ENCODE data around the gene CAMKMT.

The CAMKMT gene

GRCh38 chr2:44579115-44579836, 217.5 kb downstream of the CAMKMT start:
- Histone ChIP-seq H2AFZ (ENCODE audit: low read length) (no peak overlapping the region), H3K36me3 (replicated peaks in 1 of 2; ENCODE audit: control insufficient read depth in 2 of 2, insufficient read depth in 2 of 2, low read length in 2 of 2) (no peaks in the 10 kb centered on the region), H3K14ac (ENCODE audit: low read length) (no peak overlapping the region), H3K4ac (ENCODE audit: low read length) (no peak overlapping the region), H2BK12ac (ENCODE audit: low read length) (no peak overlapping the region), H3K9ac (ENCODE audit: low read depth, low read length, poor library complexity) (no peak overlapping the region), H4K8ac (ENCODE audit: low read depth, low read length) (no peak overlapping the region), H3K27ac (replicated peaks; ENCODE audit: low read length) (no peak overlapping the region), H4K91ac (ENCODE audit: low read depth, low read length, poor library complexity) (no peak overlapping the region), H3K79me1 (ENCODE audit: low read depth, low read length) (no peaks in the 10 kb centered on the region), H2BK120ac (ENCODE audit: low read depth, low read length) (no peak overlapping the region), H2BK5ac (ENCODE audit: low read length) (no peak overlapping the region), H3K27me3 (ENCODE audit: control insufficient read depth in 3 of 3, insufficient read depth in 3 of 3, low read depth in 1 of 3, low read length in 3 of 3) (no peaks in the 10 kb centered on the region), H3K4me3 (ENCODE audit: low read length in 2 of 2) (no peak overlapping the region), H3K4me1 (ENCODE audit: control insufficient read depth in 2 of 2, insufficient read depth in 1 of 2, low read depth in 1 of 2, low read length in 2 of 2) (peaks cover 0 to 3% of the 10 kb centered on the region in 2 donors), H3K4me2 (ENCODE audit: insufficient read depth, low read length, poor library complexity, severe bottlenecking) (no peak overlapping the region), H2BK15ac (ENCODE audit: low read length) (no peak overlapping the region), H2AK5ac (ENCODE audit: low read depth, low read length) (no peak overlapping the region), H3K23ac (ENCODE audit: low read depth, low read length, poor library complexity) (no peak overlapping the region), H3K9me3 (replicated peaks in 1 of 2; ENCODE audit: control insufficient read depth in 2 of 2, insufficient read depth in 1 of 2, low read depth in 1 of 2, low read length in 2 of 2) (no peaks in the 10 kb centered on the region), H3K18ac (ENCODE audit: low read length) (no peak overlapping the region)
- no peak for DNase-seq (ENCODE audit: low spot score)
- WGBS, 2 donors (ENCODE audit: extremely low coverage in 2 of 2, insufficient read length in 2 of 2, insufficient replicate concordance in 1 of 2), result no CpG with 5 or more reads among the region's 6 CpGs

GRCh38 chr2:44579837-44580230, 218.1 kb downstream of the CAMKMT start:
- H3K9ac ChIP-seq (ENCODE audit: low read depth, low read length, poor library complexity), result no peak overlapping the region
- H3K27me3 ChIP-seq (ENCODE audit: control insufficient read depth in 3 of 3, insufficient read depth in 3 of 3, low read depth in 1 of 3, low read length in 3 of 3), result no peaks in the 10 kb centered on the region
- no peak overlapping the region for H2AK5ac ChIP-seq (ENCODE audit: low read depth, low read length)
- H2BK120ac ChIP-seq (ENCODE audit: low read depth, low read length), result no peak overlapping the region
- H2BK15ac ChIP-seq (ENCODE audit: low read length), result no peak overlapping the region
- H3K27ac ChIP-seq (replicated peaks; ENCODE audit: low read length), result no peak overlapping the region
- H3K18ac ChIP-seq (ENCODE audit: low read length), result no peak overlapping the region
- H3K4me1 ChIP-seq (ENCODE audit: control insufficient read depth in 2 of 2, insufficient read depth in 1 of 2, low read depth in 1 of 2, low read length in 2 of 2), result peaks cover 0 to 3% of the 10 kb centered on the region in 2 donors
- H3K9me3 ChIP-seq (replicated peaks in 1 of 2; ENCODE audit: control insufficient read depth in 2 of 2, insufficient read depth in 1 of 2, low read depth in 1 of 2, low read length in 2 of 2), result no peaks in the 10 kb centered on the region
- H2BK12ac ChIP-seq (ENCODE audit: low read length), result no peak overlapping the region
- H3K23ac ChIP-seq (ENCODE audit: low read depth, low read length, poor library complexity), result no peak overlapping the region
- WGBS, 2 donors (ENCODE audit: extremely low coverage in 2 of 2, insufficient read length in 2 of 2, insufficient replicate concordance in 1 of 2), result no CpG with 5 or more reads among the region's 2 CpGs
- H3K4me2 ChIP-seq (ENCODE audit: insufficient read depth, low read length, poor library complexity, severe bottlenecking), result no peak overlapping the region
- no peaks in the 10 kb centered on the region for H3K36me3 ChIP-seq (replicated peaks in 1 of 2; ENCODE audit: control insufficient read depth in 2 of 2, insufficient read depth in 2 of 2, low read length in 2 of 2)
- no peaks in the 10 kb centered on the region for H3K79me1 ChIP-seq (ENCODE audit: low read depth, low read length)
- H4K91ac ChIP-seq (ENCODE audit: low read depth, low read length, poor library complexity), result no peak overlapping the region
- no peak overlapping the region for H3K14ac ChIP-seq (ENCODE audit: low read length)
- H2AFZ ChIP-seq (ENCODE audit: low read length), result no peak overlapping the region
- no peak overlapping the region for H3K4ac ChIP-seq (ENCODE audit: low read length)
- H4K8ac ChIP-seq (ENCODE audit: low read depth, low read length), result no peak overlapping the region
- H2BK5ac ChIP-seq (ENCODE audit: low read length), result no peak overlapping the region
- H3K4me3 ChIP-seq (ENCODE audit: low read length in 2 of 2), result no peak overlapping the region
- no peak for DNase-seq (ENCODE audit: low spot score)

- H2BK15ac ChIP-seq (ENCODE audit: low read length), result no peak overlapping the region
- H3K4me3 ChIP-seq (ENCODE audit: low read length in 2 of 2), result no peak overlapping the region
- no peak overlapping the region for H3K23ac ChIP-seq (ENCODE audit: low read depth, low read length, poor library complexity)
- WGBS, 2 donors (ENCODE audit: extremely low coverage in 2 of 2, insufficient read length in 2 of 2, insufficient replicate concordance in 1 of 2), result no CpG with 5 or more reads among the region's 3 CpGs
- no peaks in the 10 kb centered on the region for H3K79me1 ChIP-seq (ENCODE audit: low read depth, low read length)
- no peak overlapping the region for H2BK12ac ChIP-seq (ENCODE audit: low read length)
- H3K27me3 ChIP-seq (ENCODE audit: control insufficient read depth in 3 of 3, insufficient read depth in 3 of 3, low read depth in 1 of 3, low read length in 3 of 3), result no peaks in the 10 kb centered on the region
- no peak overlapping the region for H3K14ac ChIP-seq (ENCODE audit: low read length)
- H3K4me1 ChIP-seq (ENCODE audit: control insufficient read depth in 2 of 2, insufficient read depth in 1 of 2, low read depth in 1 of 2, low read length in 2 of 2), result peaks cover 0 to 3% of the 10 kb centered on the region in 2 donors
- DNase-seq (ENCODE audit: low spot score), result no peak
- no peaks in the 10 kb centered on the region for H3K36me3 ChIP-seq (replicated peaks in 1 of 2; ENCODE audit: control insufficient read depth in 2 of 2, insufficient read depth in 2 of 2, low read length in 2 of 2)
- no peak overlapping the region for H4K91ac ChIP-seq (ENCODE audit: low read depth, low read length, poor library complexity)
- H3K4ac ChIP-seq (ENCODE audit: low read length), result no peak overlapping the region
- H3K18ac ChIP-seq (ENCODE audit: low read length), result no peak overlapping the region
- H3K9ac ChIP-seq (ENCODE audit: low read depth, low read length, poor library complexity), result no peak overlapping the region
- H3K9me3 ChIP-seq (replicated peaks in 1 of 2; ENCODE audit: control insufficient read depth in 2 of 2, insufficient read depth in 1 of 2, low read depth in 1 of 2, low read length in 2 of 2), result no peaks in the 10 kb centered on the region
- H2AK5ac ChIP-seq (ENCODE audit: low read depth, low read length), result no peak overlapping the region
- no peak overlapping the region for H3K4me2 ChIP-seq (ENCODE audit: insufficient read depth, low read length, poor library complexity, severe bottlenecking)
- no peak overlapping the region for H4K8ac ChIP-seq (ENCODE audit: low read depth, low read length)
- no peak overlapping the region for H2AFZ ChIP-seq (ENCODE audit: low read length)
- H2BK120ac ChIP-seq (ENCODE audit: low read depth, low read length), result no peak overlapping the region
- no peak overlapping the region for H2BK5ac ChIP-seq (ENCODE audit: low read length)
- no peak overlapping the region for H3K27ac ChIP-seq (replicated peaks; ENCODE audit: low read length)
Measured at GRCh38 chr2:44580875-44581515, 219.2 kb downstream of the CAMKMT start.

GRCh38 chr2:44582363-44583008, 220.7 kb downstream of the CAMKMT start:
- no peak overlapping the region for H4K91ac ChIP-seq (ENCODE audit: low read depth, low read length, poor library complexity)
- H3K4ac ChIP-seq (ENCODE audit: low read length), result no peak overlapping the region
- H3K4me1 ChIP-seq (ENCODE audit: control insufficient read depth in 2 of 2, insufficient read depth in 1 of 2, low read depth in 1 of 2, low read length in 2 of 2), result peaks cover 0 to 1% of the 10 kb centered on the region in 2 donors
- no peak overlapping the region for H2AK5ac ChIP-seq (ENCODE audit: low read depth, low read length)
- no peak overlapping the region for H3K4me2 ChIP-seq (ENCODE audit: insufficient read depth, low read length, poor library complexity, severe bottlenecking)
- no peak overlapping the region for H3K14ac ChIP-seq (ENCODE audit: low read length)
- no peaks in the 10 kb centered on the region for H3K79me1 ChIP-seq (ENCODE audit: low read depth, low read length)
- H2BK15ac ChIP-seq (ENCODE audit: low read length), result no peak overlapping the region
- H2BK12ac ChIP-seq (ENCODE audit: low read length), result no peak overlapping the region
- no peak overlapping the region for H4K8ac ChIP-seq (ENCODE audit: low read depth, low read length)
- H3K36me3 ChIP-seq (replicated peaks in 1 of 2; ENCODE audit: control insufficient read depth in 2 of 2, insufficient read depth in 2 of 2, low read length in 2 of 2), result no peaks in the 10 kb centered on the region
- no peak overlapping the region for H2BK5ac ChIP-seq (ENCODE audit: low read length)
- WGBS, 2 donors (ENCODE audit: extremely low coverage in 2 of 2, insufficient read length in 2 of 2, insufficient replicate concordance in 1 of 2), result no CpG with 5 or more reads among the region's 3 CpGs
- no peak overlapping the region for H3K9ac ChIP-seq (ENCODE audit: low read depth, low read length, poor library complexity)
- no peak for DNase-seq (ENCODE audit: low spot score)
- H3K18ac ChIP-seq (ENCODE audit: low read length), result no peak overlapping the region
- no peak overlapping the region for H3K4me3 ChIP-seq (ENCODE audit: low read length in 2 of 2)
- H3K27me3 ChIP-seq (ENCODE audit: control insufficient read depth in 3 of 3, insufficient read depth in 3 of 3, low read depth in 1 of 3, low read length in 3 of 3), result no peaks in the 10 kb centered on the region
- no peak overlapping the region for H3K27ac ChIP-seq (replicated peaks; ENCODE audit: low read length)
- no peak overlapping the region for H2BK120ac ChIP-seq (ENCODE audit: low read depth, low read length)
- H3K9me3 ChIP-seq (replicated peaks in 1 of 2; ENCODE audit: control insufficient read depth in 2 of 2, insufficient read depth in 1 of 2, low read depth in 1 of 2, low read length in 2 of 2), result no peaks in the 10 kb centered on the region
- H3K23ac ChIP-seq (ENCODE audit: low read depth, low read length, poor library complexity), result no peak overlapping the region
- H2AFZ ChIP-seq (ENCODE audit: low read length), result no peak overlapping the region
